Suprapubic skin (tissue), 4 donors: ENCODE results near the gene EVA1A.

ENCODE experiments used
- CTCF ChIP-seq, 2 donors: fragments of 200-600 bp in 1 of 2; fragments of 450-650 bp in 1 of 2; sonication (generic) in 1 of 2; IDR thresholded peaks; one replicate each; pipeline ENCODE4 v1.5.1; 2016 to 2019; ENCODE audit warnings: antibody characterized with exemption in 2 of 2, mild to moderate bottlenecking in 1 of 2, moderate library complexity in 1 of 2
- POLR2A ChIP-seq, 2 donors: fragments of 450-650 bp; IDR thresholded peaks; one replicate each; pipeline ENCODE4 v1.6.1; 2017; ENCODE audit warnings: antibody characterized with exemption in 2 of 2, mild to moderate bottlenecking in 2 of 2, moderate library complexity in 2 of 2
- POLR2AphosphoS5 ChIP-seq, 3 donors: sonication (generic); formaldehyde crosslinking; IDR thresholded peaks; one replicate each; pipeline ENCODE4 v1.6.1; 2017; ENCODE audit warnings: antibody characterized with exemption in 3 of 3

GRCh38 chr2:75462206-75462605 lies 98.5 kb downstream of the EVA1A start:
- TF ChIP-seq CTCF (IDR thresholded peaks at IDR 0.05) (no peak), POLR2A (IDR thresholded peaks at IDR 0.05) (no peak), POLR2AphosphoS5 (IDR thresholded peaks at IDR 0.05) (no peak)
